NCI-H2227 treated with DMSO at 0.1 percent for 48 hours (cell line): Measurements from ENCODE around the gene CACNG1.

Experiments
- DNase-seq: peaks from one replicate; lab custom pipeline; 2025; lab: John Stamatoyannopoulos, UW

CACNG1 gene

GRCh38 chr17:67051837-67052236 is 7.5 kb downstream of the CACNG1 start:
- DNase-seq: no peak

- no peak for DNase-seq
These were observed 8.5 kb downstream of the CACNG1 start for GRCh38 chr17:67052720-67053437.

- no peak for DNase-seq
These were observed 9.2 kb downstream of the CACNG1 start for GRCh38 chr17:67053438-67054000.

- DNase-seq: no peak
These were observed 9.7 kb downstream of the CACNG1 start for GRCh38 chr17:67054011-67054591.

- DNase-seq: no peak
These were observed 10.3 kb downstream of the CACNG1 start for GRCh38 chr17:67054608-67055007.

- no peak for DNase-seq
These were observed 10.7 kb downstream of the CACNG1 start for GRCh38 chr17:67055041-67055443.

GRCh38 chr17:67055811-67056745 is 11.7 kb downstream of the CACNG1 start:
- no peak for DNase-seq

GRCh38 chr17:67056746-67057490 is 12.6 kb downstream of the CACNG1 start:
- no peak for DNase-seq

- DNase-seq: no peak
These were observed 13.7 kb downstream of the CACNG1 start for GRCh38 chr17:67058036-67058435.

GRCh38 chr17:67059372-67059771 is 15.0 kb downstream of the CACNG1 start:
- no peak for DNase-seq

- DNase-seq: no peak
These were observed 18.8 kb downstream of the CACNG1 start for GRCh38 chr17:67063141-67063540.

GRCh38 chr17:67066717-67067116 is 22.4 kb downstream of the CACNG1 start:
- DNase-seq: no peak

GRCh38 chr17:67067571-67068482 is 23.5 kb downstream of the CACNG1 start:
- DNase-seq: no peak

- DNase-seq: peak; percentile 49
These were observed 24.6 kb downstream of the CACNG1 start for GRCh38 chr17:67068999-67069398.

GRCh38 chr17:67069603-67070136 is 25.3 kb downstream of the CACNG1 start:
- peak; percentile 64 for DNase-seq

- DNase-seq: no peak
These were observed 27.2 kb downstream of the CACNG1 start for GRCh38 chr17:67071595-67071994.

GRCh38 chr17:67072885-67073284 is 28.5 kb downstream of the CACNG1 start:
- no peak for DNase-seq

GRCh38 chr17:67074781-67075180 is 30.4 kb downstream of the CACNG1 start:
- DNase-seq: no peak

- DNase-seq: no peak
These were observed 31.9 kb downstream of the CACNG1 start for GRCh38 chr17:67076290-67076689.

GRCh38 chr17:67078292-67078691 is 33.9 kb downstream of the CACNG1 start:
- DNase-seq: no peak
